Measurements from ENCODE around the gene SEL1L3. TPM values are rescaled to one million over a fixed set of nuclear protein-coding genes. Genes with fewer than 3 reads are reported as not detected.

Gene SEL1L3
- total RNA-seq, 1 experiment from 2014 or later = 48.3 TPM

- Histone ChIP-seq H4K5ac (ENCODE audit: insufficient read length, low read depth, low read length) (no peak overlapping the region), H4K91ac (ENCODE audit: insufficient read length, low read depth, low read length) (no peak overlapping the region), H3K14ac (ENCODE audit: insufficient read depth, low read length) (no peak overlapping the region; the same call in 1 of the 2 replicates), H2BK20ac (ENCODE audit: low read depth, low read length, poor library complexity, severe bottlenecking) (no peak overlapping the region), H3K56ac (ENCODE audit: insufficient read length, low read depth, low read length) (no peak overlapping the region), H4K8ac (replicated peaks; ENCODE audit: insufficient read length, low read depth, low read length) (no peak overlapping the region), H2BK5ac (ENCODE audit: insufficient read length, low read length) (no peak overlapping the region), H3K18ac (ENCODE audit: insufficient read length, low read depth, low read length) (no peak overlapping the region), H3K9ac (ENCODE audit: extremely low read depth, insufficient read length, low read length) (no peak overlapping the region), H2BK120ac (ENCODE audit: low read depth, low read length, poor library complexity, severe bottlenecking) (no peak overlapping the region), H3K79me1 (ENCODE audit: insufficient read depth, low read depth, low read length, poor library complexity, severe bottlenecking) (no peaks in the 10 kb centered on the region), H2BK15ac (ENCODE audit: low read depth, low read length) (no peak overlapping the region), H3K27me3 (ENCODE audit: insufficient read depth, low read length) (no peaks in the 10 kb centered on the region), H3K79me2 (ENCODE audit: insufficient read depth, low read length) (no peaks in the 10 kb centered on the region), H3K23ac (ENCODE audit: insufficient read length, low read depth, low read length) (no peak overlapping the region), H3K9me3 (ENCODE audit: control insufficient read depth, low read depth, low read length) (no peaks in the 10 kb centered on the region), H2BK12ac (ENCODE audit: insufficient read length, low read depth, low read length) (no peak overlapping the region), H3K4ac (ENCODE audit: low read depth, low read length) (no peak overlapping the region), H2AK5ac (ENCODE audit: insufficient read length, low read length) (no peak overlapping the region), H3K23me2 (ENCODE audit: insufficient read length, low read depth, low read length, poor library complexity, severe bottlenecking) (no peaks in the 10 kb centered on the region), H3T11ph (ENCODE audit: low read length) (no peak overlapping the region), H4K20me1 (ENCODE audit: control insufficient read depth, insufficient read depth, insufficient read length) (no peaks in the 10 kb centered on the region), H3K4me1 (ENCODE audit: insufficient read depth, low read length) (peaks cover 2% of the 10 kb centered on the region; the same call in 1 of the 2 replicates), H3K27ac (ENCODE audit: insufficient read length, low read depth, low read length) (no peak overlapping the region), H2AFZ (ENCODE audit: low read length) (no peak overlapping the region), H3K4me2 (ENCODE audit: insufficient read depth, insufficient read length, low read length) (no peak overlapping the region)
- no peak for DNase-seq
- Mint-ChIP-seq H3K4me1 (peaks cover 37 to 51% of the 10 kb centered on the region in 2 experiments), H3K4me3 (no peak overlapping the region), H3K9me3 (no peaks in the 10 kb centered on the region), H3K27me3 (ENCODE audit: low read depth) (peaks cover 19% of the 10 kb centered on the region), H3K36me3 (ENCODE audit: insufficient read depth in 1 of 3, low read depth in 3 of 3) (peaks cover 14 to 64% (median 38%) of the 10 kb centered on the region in 3 experiments; a peak in 6 of 7 replicates), H3K27ac (peak overlapping the region in 2 of 3 experiments; percentile 19 to 26; a peak in 2 of 7 replicates)
- WGBS (ENCODE audit: extremely low coverage, insufficient read length, low lambda C conversion rate) = no CpG with 5 or more reads among the region's 13 CpGs
- TF ChIP-seq CTCF (conservative IDR thresholded peaks at IDR 0.05) = no peak
Observed at GRCh38 chr4:25814301-25815136, 48.3 kb downstream of the SEL1L3 start.

All from H9 (cell line).